Osteocyte (in vitro differentiated cells): ENCODE measurements around the gene SCIN. TPM values are rescaled to one million over a fixed set of nuclear protein-coding genes. Genes with fewer than 3 reads are reported as not detected.
A peak's percentile ranks its signal among the peaks of the same experiment; 100 is the strongest.
"Not testable (repeated sequence)": the region's sequence is repeated elsewhere in the genome, so short reads cannot be mapped to it uniquely, and the experiment has no call there.

Experiments used
- DNase-seq: peaks from one replicate; pipeline ENCODE4 v3.0.0; 2021; ENCODE audit warnings: mixed read lengths; ENCODE audit not compliant: unreplicated experiment; ENCODE audit errors: extremely low spot score
- H3K27ac Mint-ChIP-seq: one replicate; pipeline ENCODE4 v1.8.0; 2021; ENCODE audit warnings: mild to moderate bottlenecking, mixed read lengths; ENCODE audit not compliant: unreplicated experiment
- H3K27me3 Mint-ChIP-seq: one replicate; pipeline ENCODE4 v1.8.0; 2021; ENCODE audit warnings: mixed read lengths; ENCODE audit not compliant: unreplicated experiment
- H3K36me3 Mint-ChIP-seq: one replicate; pipeline ENCODE4 v1.8.0; 2021; ENCODE audit warnings: mixed read lengths; ENCODE audit not compliant: unreplicated experiment
- H3K4me1 Mint-ChIP-seq: one replicate; pipeline ENCODE4 v1.8.0; 2021; ENCODE audit warnings: mixed read lengths; ENCODE audit not compliant: unreplicated experiment
- H3K4me3 Mint-ChIP-seq: one replicate; pipeline ENCODE4 v1.8.0; 2021; ENCODE audit warnings: mild to moderate bottlenecking, moderate library complexity, mixed read lengths; ENCODE audit not compliant: unreplicated experiment
- H3K9me3 Mint-ChIP-seq: one replicate; pipeline ENCODE4 v1.8.0; 2021; ENCODE audit warnings: mixed read lengths; ENCODE audit not compliant: unreplicated experiment
- total RNA-seq: library from RNA; stranded (reverse); gene quantifications from 2 replicates; pipeline ENCODE4 v1.2.1, GENCODE V29; 2021
- TF ChIP-seq, protein P1 (sequence below): fragments of 200-600 bp; sonication (generic); IDR thresholded peaks from 2 replicates; pipeline ENCODE4 v1.5.0; 2021; ENCODE audit warnings: antibody characterized with exemption, mild to moderate bottlenecking, moderate library complexity

Gene SCIN
- total RNA-seq, 1 donor from 2014 or later: 1.6 TPM

DNA sequence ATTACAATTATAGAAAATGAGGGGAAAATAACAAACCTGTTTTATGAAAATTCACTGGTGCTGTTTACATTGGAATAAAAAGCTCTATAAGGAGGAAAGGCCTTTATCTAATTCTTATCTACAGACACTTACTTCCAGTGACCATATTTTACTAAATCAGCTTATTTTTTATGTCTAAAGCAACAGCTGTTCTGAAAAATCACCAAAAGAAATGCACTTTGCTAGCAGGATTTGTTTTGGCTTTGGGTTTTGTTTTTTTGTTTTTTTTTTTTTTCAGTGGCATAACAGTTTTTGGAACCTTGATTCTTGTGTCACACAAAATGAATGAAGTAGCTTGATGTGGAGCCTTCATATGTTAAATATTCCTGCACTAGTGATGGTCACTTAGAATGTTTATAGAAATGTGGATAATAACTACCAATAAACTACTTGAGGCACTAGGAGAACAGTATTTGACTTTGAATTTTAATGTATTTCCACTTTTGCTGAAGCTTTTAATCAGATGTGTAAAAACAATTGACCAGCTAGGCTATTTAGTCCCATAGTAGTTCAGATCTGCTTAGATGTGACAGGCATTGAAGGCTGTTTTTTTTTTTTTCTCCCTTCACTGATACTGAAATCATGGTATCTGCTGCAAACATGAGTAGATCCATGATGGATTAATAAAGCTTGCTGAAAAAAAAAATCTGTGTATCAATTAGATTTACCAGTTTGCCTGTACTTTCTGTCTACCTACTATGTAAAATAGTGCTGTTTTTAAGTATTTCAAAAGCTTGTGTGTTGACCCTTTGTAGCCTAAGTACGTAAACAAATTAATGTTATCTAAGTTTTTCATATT, 119.7 kb downstream of the SCIN start:
- H3K9me3 Mint-ChIP-seq: no peaks in the 10 kb centered on the region
- no peak overlapping the region for H3K27ac Mint-ChIP-seq
- TF ChIP-seq, protein P1, sequence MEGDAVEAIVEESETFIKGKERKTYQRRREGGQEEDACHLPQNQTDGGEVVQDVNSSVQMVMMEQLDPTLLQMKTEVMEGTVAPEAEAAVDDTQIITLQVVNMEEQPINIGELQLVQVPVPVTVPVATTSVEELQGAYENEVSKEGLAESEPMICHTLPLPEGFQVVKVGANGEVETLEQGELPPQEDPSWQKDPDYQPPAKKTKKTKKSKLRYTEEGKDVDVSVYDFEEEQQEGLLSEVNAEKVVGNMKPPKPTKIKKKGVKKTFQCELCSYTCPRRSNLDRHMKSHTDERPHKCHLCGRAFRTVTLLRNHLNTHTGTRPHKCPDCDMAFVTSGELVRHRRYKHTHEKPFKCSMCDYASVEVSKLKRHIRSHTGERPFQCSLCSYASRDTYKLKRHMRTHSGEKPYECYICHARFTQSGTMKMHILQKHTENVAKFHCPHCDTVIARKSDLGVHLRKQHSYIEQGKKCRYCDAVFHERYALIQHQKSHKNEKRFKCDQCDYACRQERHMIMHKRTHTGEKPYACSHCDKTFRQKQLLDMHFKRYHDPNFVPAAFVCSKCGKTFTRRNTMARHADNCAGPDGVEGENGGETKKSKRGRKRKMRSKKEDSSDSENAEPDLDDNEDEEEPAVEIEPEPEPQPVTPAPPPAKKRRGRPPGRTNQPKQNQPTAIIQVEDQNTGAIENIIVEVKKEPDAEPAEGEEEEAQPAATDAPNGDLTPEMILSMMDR: no peak
- peaks cover 2% of the 10 kb centered on the region for H3K36me3 Mint-ChIP-seq
- no peaks in the 10 kb centered on the region for H3K27me3 Mint-ChIP-seq
- H3K4me3 Mint-ChIP-seq: peak overlapping the region; percentile 38
- DNase-seq: no peak
- peaks cover 36% of the 10 kb centered on the region for H3K4me1 Mint-ChIP-seq

DNA sequence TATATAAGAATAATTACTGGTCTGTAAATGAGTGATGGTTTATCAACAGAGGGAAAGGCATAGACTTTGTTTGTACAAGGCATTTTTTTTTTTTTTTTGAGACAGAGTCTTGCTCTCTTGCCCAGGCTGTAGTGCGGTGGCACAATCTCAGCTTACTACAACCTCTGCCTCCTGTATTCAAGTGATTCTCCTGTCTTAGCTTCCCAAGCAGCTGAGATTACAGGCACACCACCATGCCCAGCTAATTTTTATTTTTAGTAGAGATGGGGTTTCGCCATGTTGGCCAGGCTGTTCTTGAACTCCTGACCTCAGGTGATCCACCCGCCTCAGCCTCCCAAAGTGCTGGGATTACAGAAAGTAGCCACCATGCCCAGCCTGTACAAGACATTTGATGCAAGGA, 120.9 kb downstream of the SCIN start:
- H3K9me3 Mint-ChIP-seq, H3K27me3 Mint-ChIP-seq, H3K4me3 Mint-ChIP-seq, H3K36me3 Mint-ChIP-seq, H3K27ac Mint-ChIP-seq, DNase-seq: not testable (repeated sequence)
- peaks cover 30% of the 10 kb centered on the region for H3K4me1 Mint-ChIP-seq

DNA sequence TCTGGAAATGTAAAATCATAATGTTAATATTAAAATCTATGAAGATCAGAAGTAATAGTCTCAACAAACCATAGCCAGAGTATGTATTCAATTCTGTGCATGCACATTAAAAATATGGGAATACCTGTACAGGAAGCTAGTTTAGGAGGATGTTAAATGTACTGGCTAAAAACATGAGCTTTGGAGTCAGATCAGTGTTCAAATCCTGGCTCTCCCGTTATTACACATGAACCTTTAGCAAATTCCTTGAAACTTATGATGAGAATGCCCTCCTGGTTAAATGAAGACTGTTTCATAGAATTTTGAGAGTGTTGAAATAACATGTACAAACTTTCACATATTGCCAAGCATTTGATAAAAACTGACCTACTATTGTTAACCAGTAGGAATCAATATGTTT, 121.5 kb downstream of the SCIN start:
- no peaks in the 10 kb centered on the region for H3K27me3 Mint-ChIP-seq
- peaks cover 30% of the 10 kb centered on the region for H3K4me1 Mint-ChIP-seq
- H3K27ac Mint-ChIP-seq: no peak overlapping the region
- H3K9me3 Mint-ChIP-seq: no peaks in the 10 kb centered on the region
- TF ChIP-seq, protein P1: no peak
- peaks cover 2% of the 10 kb centered on the region for H3K36me3 Mint-ChIP-seq
- no peak overlapping the region for H3K4me3 Mint-ChIP-seq
- no peak for DNase-seq

DNA sequence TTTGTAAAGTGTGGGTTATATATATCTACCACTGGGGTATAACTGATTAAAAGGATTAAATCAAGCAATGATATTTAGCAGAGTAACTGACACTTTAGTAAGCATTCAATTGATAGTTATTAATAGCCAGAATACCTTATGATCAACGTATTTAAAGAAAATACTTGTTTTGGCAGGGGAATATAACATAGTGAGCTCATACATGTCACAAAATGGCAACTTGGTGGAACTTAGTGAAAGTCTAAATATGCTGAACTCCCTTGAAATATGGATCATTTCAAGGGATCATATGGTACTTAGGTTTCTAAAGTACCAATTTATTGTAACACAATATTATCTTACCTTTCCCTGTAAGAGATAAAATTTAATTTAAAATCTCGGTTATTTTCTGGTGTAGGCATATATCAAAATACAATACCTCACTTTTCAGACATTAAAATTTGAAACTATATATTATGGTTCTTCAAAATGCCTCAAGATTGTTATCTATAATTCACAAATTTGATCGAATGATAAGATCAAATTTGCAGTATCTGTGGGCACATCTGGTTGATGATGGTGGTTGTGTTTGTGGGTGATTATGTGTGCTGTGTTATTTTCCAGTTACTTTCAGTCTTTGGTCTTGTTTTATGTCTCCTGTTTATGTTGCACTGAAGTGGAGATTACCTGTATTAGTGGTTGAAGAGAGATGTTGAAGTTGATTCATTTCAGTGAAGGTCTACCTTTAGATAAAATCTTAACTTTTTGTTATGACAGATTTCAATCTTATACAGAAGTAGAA, 122.1 kb downstream of the SCIN start:
- no peak for DNase-seq
- Mint-ChIP-seq H3K4me3 (no peak overlapping the region), H3K36me3 (peaks cover 2% of the 10 kb centered on the region), H3K27ac (no peak overlapping the region), H3K4me1 (peaks cover 30% of the 10 kb centered on the region), H3K9me3 (no peaks in the 10 kb centered on the region), H3K27me3 (no peaks in the 10 kb centered on the region)
- TF ChIP-seq, protein P1: no peak

DNA sequence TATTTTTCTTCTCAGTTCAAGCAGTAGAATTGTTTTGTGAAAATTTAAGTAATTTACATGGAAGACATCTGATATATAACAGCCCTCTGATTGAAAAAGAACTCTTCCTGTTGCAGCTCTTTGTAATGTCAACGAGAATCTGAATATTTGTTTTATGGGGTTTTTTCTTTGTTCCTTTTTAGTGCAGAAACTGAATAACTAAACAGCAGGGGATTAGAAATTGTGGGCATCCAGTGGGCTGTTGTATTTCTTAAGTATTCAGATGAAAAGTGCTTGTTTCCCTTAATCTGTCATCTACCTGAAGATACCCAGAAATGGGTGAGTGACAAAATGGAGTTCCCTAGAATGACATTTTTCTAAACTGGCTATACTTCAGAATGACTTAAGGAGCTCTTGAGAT, 124.3 kb downstream of the SCIN start:
- TF ChIP-seq, protein P1: no peak
- Mint-ChIP-seq H3K36me3 (no peaks in the 10 kb centered on the region), H3K4me3 (no peak overlapping the region), H3K4me1 (peaks cover 12% of the 10 kb centered on the region), H3K27me3 (no peaks in the 10 kb centered on the region), H3K9me3 (no peaks in the 10 kb centered on the region), H3K27ac (no peak overlapping the region)
- DNase-seq: no peak
